Measurements from ENCODE around the gene WDCP.
A peak's percentile ranks its signal among the peaks of the same experiment; 100 is the strongest.
"Not testable (repeated sequence)": the region's sequence is repeated elsewhere in the genome, so short reads cannot be mapped to it uniquely, and the experiment has no call there.

Gene WDCP

GRCh38 chr2:24051833-24052232, 4.6 kb upstream of the WDCP start:
- no peak overlapping the region for H3K27ac Mint-ChIP-seq (ENCODE audit: low read depth)
- DNase-seq (ENCODE audit: low spot score in 2 of 2): no peak
- ATAC-seq (replicated peaks; ENCODE audit: extremely low read depth, poor library complexity, severe bottlenecking): no peak
- H3K9me3 Mint-ChIP-seq: no peaks in the 10 kb centered on the region
- peaks cover 17% of the 10 kb centered on the region for H3K4me1 Mint-ChIP-seq
- no peak overlapping the region for H3K4me3 Mint-ChIP-seq
- H3K27me3 Mint-ChIP-seq: no peaks in the 10 kb centered on the region
- peaks cover 7% of the 10 kb centered on the region for H3K36me3 Mint-ChIP-seq (ENCODE audit: insufficient read depth)

DNA sequence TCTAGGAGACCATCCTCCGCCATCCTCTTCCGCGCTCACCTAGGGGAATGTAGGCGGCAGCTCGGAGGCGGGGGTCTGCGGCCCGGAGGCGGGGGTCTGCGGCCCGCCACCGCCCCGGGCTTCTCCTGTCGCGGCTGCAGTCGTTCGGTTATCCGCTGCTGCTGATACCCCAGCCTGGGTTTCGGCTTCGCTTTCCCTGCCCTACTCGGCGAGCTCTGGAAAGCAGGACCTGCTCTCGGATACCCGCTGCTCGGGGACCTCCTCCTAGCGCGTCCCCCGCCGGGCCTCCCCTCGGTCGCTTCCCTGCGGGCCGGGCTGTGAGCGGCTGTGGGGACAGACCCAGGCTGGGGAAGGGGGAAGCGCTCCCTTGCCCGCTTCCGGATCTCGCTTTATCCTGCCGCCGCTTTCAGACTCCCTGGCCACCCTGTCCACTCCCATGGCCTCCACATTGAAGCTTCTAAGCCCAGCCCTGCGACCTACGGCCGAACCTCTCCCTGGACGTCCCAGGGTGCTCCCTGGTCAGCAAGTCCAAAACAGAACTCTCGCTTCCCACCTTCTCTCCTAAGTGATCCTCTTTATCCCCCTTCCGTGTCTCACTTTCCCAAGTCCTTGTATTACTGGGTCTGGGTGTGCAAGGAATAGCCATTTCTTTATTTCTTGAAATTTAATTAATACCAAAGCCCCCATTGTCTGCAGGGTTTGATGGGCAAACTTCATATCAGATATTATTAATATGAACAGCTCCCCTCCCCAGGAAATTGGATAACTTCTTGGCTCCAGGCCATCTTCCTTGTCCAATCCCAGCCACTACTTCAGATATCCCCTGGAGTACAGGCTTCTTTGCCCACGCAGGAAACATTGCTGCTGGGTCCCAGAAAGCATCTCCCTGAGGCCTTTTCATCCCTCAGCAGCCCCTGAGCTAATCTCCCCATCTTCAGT, 3.1 kb upstream of the WDCP start:
- H3K36me3 Mint-ChIP-seq (ENCODE audit: insufficient read depth): peaks cover 8% of the 10 kb centered on the region
- ATAC-seq (replicated peaks; ENCODE audit: extremely low read depth, poor library complexity, severe bottlenecking) (no peak), DNase-seq (ENCODE audit: low spot score in 2 of 2) (no peak)
- H3K27me3 Mint-ChIP-seq: no peaks in the 10 kb centered on the region
- no peak overlapping the region for H3K4me3 Mint-ChIP-seq
- peaks cover 26% of the 10 kb centered on the region for H3K4me1 Mint-ChIP-seq
- no peaks in the 10 kb centered on the region for H3K9me3 Mint-ChIP-seq
- H3K27ac Mint-ChIP-seq (ENCODE audit: low read depth): no peak overlapping the region

- H3K4me3 Mint-ChIP-seq: no peak within 1 kb of the TSS
- no peaks in the 10 kb centered on the region for H3K27me3 Mint-ChIP-seq
- DNase-seq (ENCODE audit: low spot score in 2 of 2): peak in 1 of 2 donors; percentile 25
- no peaks in the 10 kb centered on the region for H3K9me3 Mint-ChIP-seq
- no peak within 1 kb of the TSS for H3K27ac Mint-ChIP-seq (ENCODE audit: low read depth)
- no peak for ATAC-seq (replicated peaks; ENCODE audit: extremely low read depth, poor library complexity, severe bottlenecking)
- H3K4me1 Mint-ChIP-seq: peaks cover 33% of the 10 kb centered on the region
- H3K36me3 Mint-ChIP-seq (ENCODE audit: insufficient read depth): peaks cover 8% of the 10 kb centered on the region
These were observed 2.4 kb upstream of the WDCP start, which contains the start of gene FKBP1B for GRCh38 chr2:24049485-24050021. Gene FKBP1B (plus strand): TSS chr2:24049741. CDS start chr2:24049850, 109 bp downstream.

GRCh38 chr2:24048769-24049484, 1.7 kb upstream of the WDCP start:
- H3K27ac Mint-ChIP-seq (ENCODE audit: low read depth): no peak overlapping the region
- no peak for DNase-seq (ENCODE audit: low spot score in 2 of 2)

GRCh38 chr2:24047703-24048033, 477 bp upstream of the WDCP start:
- no peak for DNase-seq (ENCODE audit: low spot score in 2 of 2)
- Mint-ChIP-seq H3K27me3 (no peaks in the 10 kb centered on the region), H3K27ac (ENCODE audit: low read depth) (peak overlapping the region; percentile 92), H3K36me3 (ENCODE audit: insufficient read depth) (peaks cover 10% of the 10 kb centered on the region), H3K4me1 (peaks cover 39% of the 10 kb centered on the region), H3K9me3 (no peaks in the 10 kb centered on the region), H3K4me3 (peak overlapping the region; percentile 95)
- no peak for ATAC-seq (replicated peaks; ENCODE audit: extremely low read depth, poor library complexity, severe bottlenecking)

More at GRCh38 chr2:24048769-24049484, 1.7 kb upstream of the WDCP start:
- H3K9me3 Mint-ChIP-seq: no peaks in the 10 kb centered on the region
- H3K4me3 Mint-ChIP-seq: no peak overlapping the region
- peaks cover 8% of the 10 kb centered on the region for H3K36me3 Mint-ChIP-seq (ENCODE audit: insufficient read depth)
- no peak for ATAC-seq (replicated peaks; ENCODE audit: extremely low read depth, poor library complexity, severe bottlenecking)
- H3K27me3 Mint-ChIP-seq: no peaks in the 10 kb centered on the region
- H3K4me1 Mint-ChIP-seq: peaks cover 33% of the 10 kb centered on the region

DNA sequence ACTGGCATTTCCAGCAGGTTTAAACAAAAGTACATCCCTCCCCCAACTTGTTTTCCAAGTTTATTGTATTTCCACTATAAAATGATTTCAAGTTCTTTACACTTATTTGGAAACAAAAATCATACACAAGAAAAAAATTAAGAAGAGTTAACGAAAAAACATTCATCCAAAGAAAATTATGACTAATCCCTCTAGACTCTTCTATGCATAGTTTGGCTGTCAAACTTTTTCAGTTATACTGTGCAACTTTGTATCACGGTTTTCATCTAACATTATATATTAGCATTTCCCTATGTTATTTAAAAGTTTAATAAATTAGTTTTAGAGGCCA, 627 bp downstream of the WDCP start:
- Mint-ChIP-seq H3K27ac (ENCODE audit: low read depth) (peak overlapping the region; percentile 92), H3K27me3 (no peaks in the 10 kb centered on the region), H3K4me3 (peak overlapping the region; percentile 95), H3K36me3 (ENCODE audit: insufficient read depth) (peaks cover 10% of the 10 kb centered on the region), H3K9me3 (no peaks in the 10 kb centered on the region), H3K4me1 (peaks cover 39% of the 10 kb centered on the region)
- no peak for ATAC-seq (replicated peaks; ENCODE audit: extremely low read depth, poor library complexity, severe bottlenecking)
- no peak for DNase-seq (ENCODE audit: low spot score in 2 of 2)

GRCh38 chr2:24045511-24046508, 1.4 kb downstream of the WDCP start:
- DNase-seq (ENCODE audit: low spot score in 2 of 2): no peak
- no peak overlapping the region for H3K27ac Mint-ChIP-seq (ENCODE audit: low read depth)
- H3K9me3 Mint-ChIP-seq: no peaks in the 10 kb centered on the region
- peaks cover 39% of the 10 kb centered on the region for H3K4me1 Mint-ChIP-seq
- ATAC-seq (replicated peaks; ENCODE audit: extremely low read depth, poor library complexity, severe bottlenecking): no peak
- no peaks in the 10 kb centered on the region for H3K27me3 Mint-ChIP-seq
- H3K36me3 Mint-ChIP-seq (ENCODE audit: insufficient read depth): peaks cover 10% of the 10 kb centered on the region
- H3K4me3 Mint-ChIP-seq: peak overlapping the region; percentile 95

DNA sequence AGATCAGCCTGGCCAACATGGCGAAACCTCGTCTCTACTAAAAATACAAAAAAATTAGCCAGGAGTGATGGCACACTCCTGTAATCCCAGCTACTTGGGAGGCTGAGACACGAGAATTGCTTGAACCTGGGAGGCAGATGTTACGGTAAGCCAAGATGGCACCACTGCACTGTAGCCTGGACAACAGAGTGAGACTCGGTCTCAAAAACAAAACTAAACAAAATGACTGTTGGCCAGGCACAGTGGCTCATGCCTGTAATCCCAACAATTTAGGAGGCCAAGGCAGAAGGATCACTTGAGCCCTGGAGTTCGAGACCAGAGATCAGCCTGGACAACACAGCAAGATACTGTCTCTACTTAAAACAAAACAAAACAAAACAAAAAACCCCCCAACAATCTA, 4.1 kb downstream of the WDCP start:
- H3K4me1 Mint-ChIP-seq: peaks cover 33% of the 10 kb centered on the region
- not testable (repeated sequence) for H3K27ac Mint-ChIP-seq (ENCODE audit: low read depth); H3K9me3 Mint-ChIP-seq; ATAC-seq (replicated peaks; ENCODE audit: extremely low read depth, poor library complexity, severe bottlenecking); H3K27me3 Mint-ChIP-seq; DNase-seq (ENCODE audit: low spot score in 2 of 2); H3K4me3 Mint-ChIP-seq
- H3K36me3 Mint-ChIP-seq (ENCODE audit: insufficient read depth): peaks cover 17% of the 10 kb centered on the region

DNA sequence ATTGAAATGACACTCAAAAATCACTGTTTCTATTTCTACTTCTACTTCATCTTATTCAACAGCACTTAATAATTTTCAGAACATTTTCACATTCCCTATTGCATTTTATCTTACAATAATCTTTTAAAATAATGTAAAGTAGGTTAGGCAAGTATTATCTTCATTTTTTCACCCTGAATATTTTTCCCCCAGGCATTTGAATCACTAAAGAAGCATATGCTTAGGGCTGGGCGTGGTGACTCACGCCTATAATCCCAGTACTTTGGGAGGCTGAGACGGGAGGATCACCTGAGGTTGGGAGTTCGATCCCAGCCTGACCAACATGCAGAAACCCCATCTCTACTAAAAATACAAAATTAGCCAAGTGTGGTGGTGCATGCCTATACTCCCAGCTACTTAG, 6.7 kb downstream of the WDCP start:
- no peak for ATAC-seq (replicated peaks; ENCODE audit: extremely low read depth, poor library complexity, severe bottlenecking)
- Mint-ChIP-seq H3K36me3 (ENCODE audit: insufficient read depth) (peaks cover 15% of the 10 kb centered on the region), H3K9me3 (no peaks in the 10 kb centered on the region), H3K4me3 (no peak overlapping the region), H3K27me3 (no peaks in the 10 kb centered on the region), H3K27ac (ENCODE audit: low read depth) (no peak overlapping the region), H3K4me1 (peaks cover 20% of the 10 kb centered on the region)
- no peak for DNase-seq (ENCODE audit: low spot score in 2 of 2)

- Mint-ChIP-seq H3K36me3 (ENCODE audit: insufficient read depth) (peaks cover 15% of the 10 kb centered on the region), H3K9me3 (no peaks in the 10 kb centered on the region), H3K4me1 (peaks cover 19% of the 10 kb centered on the region), H3K27me3 (no peaks in the 10 kb centered on the region), H3K4me3 (no peak overlapping the region), H3K27ac (ENCODE audit: low read depth) (no peak overlapping the region)
- ATAC-seq (replicated peaks; ENCODE audit: extremely low read depth, poor library complexity, severe bottlenecking) (no peak), DNase-seq (ENCODE audit: low spot score in 2 of 2) (no peak)
These were observed 8.2 kb downstream of the WDCP start for GRCh38 chr2:24038786-24039499.

- H3K27me3 Mint-ChIP-seq: no peaks in the 10 kb centered on the region
- no peaks in the 10 kb centered on the region for H3K4me1 Mint-ChIP-seq
- DNase-seq (ENCODE audit: low spot score in 2 of 2) (no peak), ATAC-seq (replicated peaks; ENCODE audit: extremely low read depth, poor library complexity, severe bottlenecking) (no peak)
- H3K27ac Mint-ChIP-seq (ENCODE audit: low read depth): no peak overlapping the region
- peaks cover 25% of the 10 kb centered on the region for H3K36me3 Mint-ChIP-seq (ENCODE audit: insufficient read depth)
- no peaks in the 10 kb centered on the region for H3K9me3 Mint-ChIP-seq
- H3K4me3 Mint-ChIP-seq: no peak overlapping the region
These were observed 21.0 kb downstream of the WDCP start for GRCh38 chr2:24026233-24026632.
